ENCODE measurements around the gene FCAMR. TPM values are rescaled to one million over a fixed set of nuclear protein-coding genes. Genes with fewer than 3 reads are reported as not detected.

FCAMR gene, protein sequence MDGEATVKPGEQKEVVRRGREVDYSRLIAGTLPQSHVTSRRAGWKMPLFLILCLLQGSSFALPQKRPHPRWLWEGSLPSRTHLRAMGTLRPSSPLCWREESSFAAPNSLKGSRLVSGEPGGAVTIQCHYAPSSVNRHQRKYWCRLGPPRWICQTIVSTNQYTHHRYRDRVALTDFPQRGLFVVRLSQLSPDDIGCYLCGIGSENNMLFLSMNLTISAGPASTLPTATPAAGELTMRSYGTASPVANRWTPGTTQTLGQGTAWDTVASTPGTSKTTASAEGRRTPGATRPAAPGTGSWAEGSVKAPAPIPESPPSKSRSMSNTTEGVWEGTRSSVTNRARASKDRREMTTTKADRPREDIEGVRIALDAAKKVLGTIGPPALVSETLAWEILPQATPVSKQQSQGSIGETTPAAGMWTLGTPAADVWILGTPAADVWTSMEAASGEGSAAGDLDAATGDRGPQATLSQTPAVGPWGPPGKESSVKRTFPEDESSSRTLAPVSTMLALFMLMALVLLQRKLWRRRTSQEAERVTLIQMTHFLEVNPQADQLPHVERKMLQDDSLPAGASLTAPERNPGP
- total RNA-seq (2014; rRNA removed; shearing (Covaris generic)) = not detected in 2 replicates

DNA sequence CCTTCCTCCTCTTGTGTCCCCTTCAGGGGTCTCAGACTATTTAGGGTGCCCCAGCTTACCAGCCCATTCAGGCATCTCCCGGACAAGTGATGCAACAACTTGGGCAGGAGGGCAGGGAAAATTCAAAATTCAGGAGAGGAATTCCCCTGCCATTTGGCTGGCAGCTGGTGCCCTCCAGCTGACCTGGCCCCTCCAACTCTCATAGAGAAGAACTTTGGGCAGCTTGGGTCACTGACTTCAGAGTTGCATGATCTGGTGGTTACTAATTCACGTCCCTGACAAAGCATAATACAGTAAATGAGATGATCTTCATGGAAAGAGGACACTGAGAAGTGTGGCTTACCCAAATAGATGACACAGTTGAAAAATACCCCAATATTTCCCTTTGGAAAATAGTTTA, at the start of gene FCAMR:
TSS of gene FCAMR (minus strand) at position 15 of the 400 bp plus-strand sequence. CDS start 335 bp downstream, outside the sequence.
- no peak for DNase-seq
- H3K36me3 ChIP-seq (replicated peaks; ENCODE audit: control insufficient read depth, insufficient read depth, low read length) = no peaks in the 10 kb centered on the region
- no peak within 1 kb of the TSS for H3K4me3 ChIP-seq (ENCODE audit: insufficient read depth, low read depth, low read length)
- no peaks in the 10 kb centered on the region for H3K27me3 ChIP-seq (ENCODE audit: control insufficient read depth, insufficient read depth, low read length)

DNA sequence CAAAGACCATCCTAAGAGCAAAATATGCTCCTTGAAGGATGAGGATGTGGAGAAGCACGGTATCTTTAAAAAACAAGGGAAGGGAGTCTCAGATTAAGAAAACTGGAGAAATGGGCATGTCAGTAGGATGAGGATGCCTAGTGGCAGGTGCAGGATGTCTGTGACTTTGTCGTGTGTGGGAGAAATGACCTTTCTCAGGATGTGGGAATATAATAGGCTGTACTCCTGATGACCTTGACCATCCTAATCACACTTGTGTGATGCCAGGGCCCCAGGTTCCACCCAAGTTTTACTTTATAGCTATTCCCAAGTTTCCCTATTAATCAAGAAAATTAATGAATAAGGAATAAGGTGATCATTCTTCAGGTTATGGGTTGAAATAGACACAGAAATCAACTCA, 49.4 kb upstream of the FCAMR start:
- DNase-seq = no peak
- no peaks in the 10 kb centered on the region; the same call in 1 of the 2 replicates for H3K27me3 ChIP-seq (ENCODE audit: control insufficient read depth, insufficient read depth, low read length)
- H3K36me3 ChIP-seq (replicated peaks; ENCODE audit: control insufficient read depth, insufficient read depth, low read length) = no peaks in the 10 kb centered on the region
- H3K4me3 ChIP-seq (ENCODE audit: insufficient read depth, low read depth, low read length) = no peak overlapping the region

DNA sequence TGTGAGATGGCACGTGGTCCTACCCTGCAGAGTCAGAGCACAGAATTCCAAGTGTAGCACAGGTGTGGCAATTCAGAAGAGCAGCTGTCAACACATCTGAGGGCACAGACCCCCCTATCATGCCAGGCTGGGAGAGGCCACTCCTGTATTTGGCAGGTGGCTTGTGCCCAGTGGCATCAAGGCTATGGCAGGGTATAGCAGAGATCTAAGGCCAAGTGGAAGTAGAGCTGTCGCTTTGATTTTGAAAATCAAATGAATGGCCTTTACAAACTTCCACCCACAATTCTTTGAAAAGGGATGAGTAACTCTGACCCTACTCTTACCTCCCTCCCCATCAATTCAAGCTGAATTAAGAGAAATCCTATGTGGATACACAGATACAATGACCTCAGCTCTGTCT, 48.9 kb upstream of the FCAMR start:
- H3K27me3 ChIP-seq (ENCODE audit: control insufficient read depth, insufficient read depth, low read length) = no peaks in the 10 kb centered on the region; the same call in 1 of the 2 replicates

DNA sequence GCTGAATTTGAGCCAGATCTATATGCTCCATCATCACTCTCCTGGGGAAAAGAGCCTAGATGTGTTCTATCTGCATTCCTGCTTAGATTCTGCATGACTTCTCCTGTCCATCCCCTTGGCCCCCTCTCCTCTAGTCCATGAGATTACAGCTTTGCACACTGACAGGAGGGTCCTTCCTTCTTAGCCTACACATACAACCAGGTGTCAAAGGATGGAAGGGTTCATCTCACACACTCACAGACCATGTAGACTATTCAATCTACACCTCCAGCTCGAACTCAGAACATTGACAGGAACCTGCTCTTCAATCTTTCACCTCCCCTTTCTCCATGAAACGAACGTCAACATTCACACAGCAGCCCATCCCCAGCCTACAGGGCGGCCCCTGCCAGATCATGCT, 48.4 kb upstream of the FCAMR start:
- Histone ChIP-seq H3K27me3 (ENCODE audit: control insufficient read depth, insufficient read depth, low read length) (no peaks in the 10 kb centered on the region; the same call in 1 of the 2 replicates), H3K4me3 (ENCODE audit: insufficient read depth, low read depth, low read length) (no peak overlapping the region), H3K36me3 (replicated peaks; ENCODE audit: control insufficient read depth, insufficient read depth, low read length) (no peaks in the 10 kb centered on the region)
- no peak for DNase-seq

More for the DNA sequence above, 48.9 kb upstream of the FCAMR start:
- H3K36me3 ChIP-seq (replicated peaks; ENCODE audit: control insufficient read depth, insufficient read depth, low read length) = no peaks in the 10 kb centered on the region
- H3K4me3 ChIP-seq (ENCODE audit: insufficient read depth, low read depth, low read length) = no peak overlapping the region
- no peak for DNase-seq

DNA sequence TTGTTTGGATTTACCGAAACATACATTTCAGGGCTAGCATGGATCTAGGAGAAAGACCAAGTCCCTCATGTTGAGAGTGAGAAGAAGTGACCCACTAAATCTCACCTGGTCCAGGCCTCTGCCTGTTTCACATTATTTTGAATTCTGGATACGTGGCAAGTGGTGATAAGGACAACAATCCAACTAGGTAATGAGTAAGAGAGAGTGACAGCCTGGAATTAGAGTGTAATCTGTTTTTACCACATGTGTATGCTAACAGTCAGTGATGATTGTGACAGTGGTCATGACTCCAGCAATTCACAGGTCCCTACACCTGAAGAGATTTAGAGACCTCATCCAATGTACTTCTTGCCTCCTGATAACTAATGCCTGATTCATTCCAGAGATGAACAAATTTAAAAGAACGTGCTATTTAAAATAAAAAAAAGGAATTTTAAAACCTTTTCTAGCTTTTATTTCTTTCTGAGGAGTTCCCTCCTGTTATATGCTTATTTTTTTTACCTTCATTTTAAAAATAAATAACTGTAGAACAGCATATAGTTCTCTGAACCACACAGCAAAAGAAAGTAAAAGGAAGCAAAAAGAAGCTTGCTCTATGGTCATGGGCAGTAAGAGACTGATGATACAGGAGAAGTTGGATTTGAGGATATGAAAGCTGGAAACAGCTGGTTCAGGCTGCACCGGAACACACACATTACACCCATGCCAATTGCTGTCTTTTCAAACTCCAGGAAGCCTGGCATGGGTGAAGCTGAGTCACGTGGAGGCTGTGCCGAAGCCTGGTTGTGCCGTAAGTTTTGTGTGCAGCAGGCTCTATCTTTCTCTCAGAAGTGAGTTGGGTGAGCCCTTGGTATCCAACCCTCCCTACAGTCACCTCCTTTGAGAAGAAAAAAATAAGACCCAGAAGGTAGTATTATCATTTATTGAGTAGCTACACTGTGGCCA, 47.6 kb upstream of the FCAMR start:
- Histone ChIP-seq H3K36me3 (replicated peaks; ENCODE audit: control insufficient read depth, insufficient read depth, low read length) (no peaks in the 10 kb centered on the region), H3K27me3 (ENCODE audit: control insufficient read depth, insufficient read depth, low read length) (no peaks in the 10 kb centered on the region; the same call in 1 of the 2 replicates), H3K4me3 (ENCODE audit: insufficient read depth, low read depth, low read length) (no peak overlapping the region)
- DNase-seq = no peak

DNA sequence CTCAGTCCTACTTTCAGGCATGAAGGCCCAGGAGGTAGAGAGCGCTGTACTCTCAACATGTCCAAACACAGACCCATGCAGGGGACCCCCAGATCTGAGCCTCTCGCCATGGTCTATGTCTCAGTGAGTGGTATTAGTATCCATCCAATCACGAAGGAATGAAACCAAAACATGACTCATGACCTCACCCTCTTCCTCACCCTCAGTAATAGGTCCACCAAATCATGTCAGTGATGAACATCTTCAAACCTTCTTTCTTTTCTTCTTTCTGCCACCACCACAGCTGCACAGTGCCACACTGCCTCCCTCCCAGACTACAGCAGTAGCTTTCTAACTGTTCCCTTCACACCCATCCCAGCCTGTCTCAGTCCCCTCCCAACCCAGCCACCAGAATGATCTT, 45.5 kb upstream of the FCAMR start:
- Histone ChIP-seq H3K36me3 (replicated peaks; ENCODE audit: control insufficient read depth, insufficient read depth, low read length) (no peaks in the 10 kb centered on the region), H3K4me3 (ENCODE audit: insufficient read depth, low read depth, low read length) (no peak overlapping the region), H3K27me3 (ENCODE audit: control insufficient read depth, insufficient read depth, low read length) (no peaks in the 10 kb centered on the region; the same call in 1 of the 2 replicates)
- no peak for DNase-seq

DNA sequence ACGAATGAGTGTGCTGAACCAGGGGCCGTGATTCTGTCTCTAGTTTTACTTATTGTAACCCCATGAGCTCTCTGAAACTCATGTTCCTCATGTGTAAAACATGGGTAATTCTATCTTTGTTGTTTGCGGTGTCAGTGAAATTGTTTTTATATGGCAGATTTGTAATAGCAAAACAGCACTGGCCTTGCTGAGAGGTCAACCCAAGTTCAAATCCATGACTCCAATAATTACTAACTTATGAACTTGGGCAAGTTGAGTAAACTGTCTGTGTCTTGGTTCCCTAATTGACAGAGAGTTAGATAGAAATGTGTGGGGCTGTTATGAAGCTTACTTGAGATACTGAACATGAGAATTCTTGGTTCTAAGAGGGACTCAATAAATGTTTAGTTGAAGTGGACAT, 44.5 kb upstream of the FCAMR start:
- no peaks in the 10 kb centered on the region; the same call in 1 of the 2 replicates for H3K27me3 ChIP-seq (ENCODE audit: control insufficient read depth, insufficient read depth, low read length)
- no peaks in the 10 kb centered on the region for H3K36me3 ChIP-seq (replicated peaks; ENCODE audit: control insufficient read depth, insufficient read depth, low read length)
- H3K4me3 ChIP-seq (ENCODE audit: insufficient read depth, low read depth, low read length) = no peak overlapping the region
- no peak for DNase-seq

DNA sequence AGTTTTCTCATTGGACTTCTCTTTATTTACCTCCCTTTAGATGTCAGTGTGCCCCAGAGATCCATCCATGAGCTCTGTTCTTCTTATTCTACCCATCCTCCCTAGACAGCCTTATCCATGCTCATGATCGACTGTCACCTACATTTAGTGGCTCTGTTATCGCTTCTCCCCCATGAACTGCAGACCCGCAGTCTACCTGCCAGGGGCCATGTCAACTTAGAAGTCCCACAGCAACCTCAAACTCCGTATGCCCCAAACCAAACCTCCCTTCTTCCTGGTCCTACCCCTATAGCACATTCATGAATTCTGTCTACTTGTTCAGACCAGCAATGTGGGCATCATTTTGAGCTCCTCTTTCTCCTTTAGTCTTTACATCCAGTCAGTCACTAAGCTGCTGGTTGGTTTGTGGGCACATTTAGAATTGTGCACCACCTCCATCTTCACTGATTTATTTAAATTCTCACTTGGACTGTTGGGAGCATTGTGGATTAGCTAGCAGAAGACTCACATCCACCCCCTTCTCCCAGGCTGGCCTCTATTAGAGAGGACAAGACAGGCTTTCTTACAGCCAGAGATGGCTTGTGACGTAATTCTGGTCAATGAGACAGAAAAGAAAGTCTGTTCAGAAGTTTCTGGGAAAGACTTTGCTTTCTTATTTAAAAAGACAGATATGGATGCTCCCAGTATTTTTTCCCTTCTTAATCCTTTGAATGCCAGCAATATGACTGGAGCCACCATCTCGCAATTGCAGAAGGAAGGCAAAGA, 43.2 kb upstream of the FCAMR start:
- no peak for DNase-seq
- Histone ChIP-seq H3K36me3 (replicated peaks; ENCODE audit: control insufficient read depth, insufficient read depth, low read length) (no peaks in the 10 kb centered on the region), H3K27me3 (ENCODE audit: control insufficient read depth, insufficient read depth, low read length) (no peaks in the 10 kb centered on the region; the same call in 1 of the 2 replicates), H3K4me3 (ENCODE audit: insufficient read depth, low read depth, low read length) (no peak overlapping the region)

DNA sequence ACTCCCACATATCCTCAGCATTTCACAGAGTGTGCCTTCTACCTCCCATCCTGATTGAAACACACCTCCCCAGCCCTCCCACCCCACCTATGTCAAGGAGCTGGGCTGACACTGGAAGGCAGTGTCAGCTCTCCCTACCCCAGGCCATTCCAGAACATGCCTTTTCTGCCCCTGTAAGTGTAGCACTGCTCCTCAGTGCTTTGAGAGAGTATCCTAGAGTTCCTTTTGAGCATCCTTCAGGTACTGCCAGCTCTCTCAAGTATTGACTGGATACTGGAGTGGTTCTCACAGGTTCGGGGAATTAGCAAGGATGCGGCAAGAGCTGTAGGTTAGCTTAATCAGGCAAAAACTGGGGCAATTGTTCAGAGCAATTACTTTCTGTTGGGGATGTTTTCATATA, 40.5 kb upstream of the FCAMR start:
- Histone ChIP-seq H3K4me3 (ENCODE audit: insufficient read depth, low read depth, low read length) (no peak overlapping the region), H3K36me3 (replicated peaks; ENCODE audit: control insufficient read depth, insufficient read depth, low read length) (no peaks in the 10 kb centered on the region), H3K27me3 (ENCODE audit: control insufficient read depth, insufficient read depth, low read length) (no peaks in the 10 kb centered on the region; the same call in 1 of the 2 replicates)
- no peak for DNase-seq

DNA sequence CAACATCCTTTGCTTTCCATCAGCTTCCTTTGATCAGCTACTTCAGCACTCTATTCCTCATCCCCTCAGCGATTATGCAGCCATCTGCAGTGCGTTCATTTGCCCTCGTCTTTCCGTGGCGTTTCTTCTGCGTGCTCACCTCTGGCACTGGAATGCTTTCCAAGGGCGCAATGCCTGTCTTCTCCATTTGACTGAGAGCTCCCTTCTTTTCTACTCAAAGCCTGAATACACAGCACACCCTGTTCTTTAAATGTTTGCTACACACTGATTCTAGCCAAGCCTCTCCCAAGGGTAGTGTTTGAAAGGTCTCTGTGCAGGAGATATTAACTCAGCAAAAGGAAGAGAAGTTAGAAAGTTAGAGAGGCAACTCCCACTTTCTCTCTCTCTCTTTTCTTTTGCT, 39.7 kb upstream of the FCAMR start:
- Histone ChIP-seq H3K36me3 (replicated peaks; ENCODE audit: control insufficient read depth, insufficient read depth, low read length) (no peaks in the 10 kb centered on the region), H3K27me3 (ENCODE audit: control insufficient read depth, insufficient read depth, low read length) (no peaks in the 10 kb centered on the region; the same call in 1 of the 2 replicates), H3K4me3 (ENCODE audit: insufficient read depth, low read depth, low read length) (no peak overlapping the region)
- no peak for DNase-seq

DNA sequence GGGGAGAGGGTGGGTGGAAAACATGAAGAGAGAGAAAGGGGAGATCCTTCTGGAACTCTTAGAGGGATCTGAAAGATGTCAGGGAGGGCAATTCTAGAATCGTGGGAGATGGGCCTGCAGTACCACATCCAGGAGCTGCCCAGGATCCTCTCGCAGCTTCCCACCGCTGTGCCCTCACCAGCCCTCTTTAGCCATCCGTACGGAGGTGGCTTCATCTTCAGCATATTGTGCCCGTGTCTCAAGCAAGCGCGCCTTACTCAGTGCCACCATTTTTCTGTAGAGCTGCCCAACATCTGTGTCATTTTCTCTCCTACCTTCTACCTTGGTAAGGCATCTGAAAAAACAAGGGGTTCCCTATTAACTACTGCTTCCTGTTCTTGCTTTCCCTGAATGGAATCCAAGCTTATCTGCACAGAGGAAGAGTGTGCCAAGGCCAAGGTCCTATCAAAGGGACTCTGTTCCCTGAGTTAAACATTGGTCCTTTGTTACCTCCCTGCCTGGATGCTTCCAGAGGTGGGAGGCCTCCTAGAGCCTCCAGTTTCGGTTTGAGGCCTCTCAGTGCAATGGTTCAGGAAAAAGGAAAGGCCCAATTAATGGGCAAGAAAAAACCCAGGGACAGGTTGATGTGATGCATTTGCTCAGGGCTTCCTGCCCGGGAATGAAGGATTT, 39.1 kb upstream of the FCAMR start:
- Histone ChIP-seq H3K27me3 (ENCODE audit: control insufficient read depth, insufficient read depth, low read length) (no peaks in the 10 kb centered on the region; the same call in 1 of the 2 replicates), H3K4me3 (ENCODE audit: insufficient read depth, low read depth, low read length) (no peak overlapping the region), H3K36me3 (replicated peaks; ENCODE audit: control insufficient read depth, insufficient read depth, low read length) (no peaks in the 10 kb centered on the region)
- no peak for DNase-seq

DNA sequence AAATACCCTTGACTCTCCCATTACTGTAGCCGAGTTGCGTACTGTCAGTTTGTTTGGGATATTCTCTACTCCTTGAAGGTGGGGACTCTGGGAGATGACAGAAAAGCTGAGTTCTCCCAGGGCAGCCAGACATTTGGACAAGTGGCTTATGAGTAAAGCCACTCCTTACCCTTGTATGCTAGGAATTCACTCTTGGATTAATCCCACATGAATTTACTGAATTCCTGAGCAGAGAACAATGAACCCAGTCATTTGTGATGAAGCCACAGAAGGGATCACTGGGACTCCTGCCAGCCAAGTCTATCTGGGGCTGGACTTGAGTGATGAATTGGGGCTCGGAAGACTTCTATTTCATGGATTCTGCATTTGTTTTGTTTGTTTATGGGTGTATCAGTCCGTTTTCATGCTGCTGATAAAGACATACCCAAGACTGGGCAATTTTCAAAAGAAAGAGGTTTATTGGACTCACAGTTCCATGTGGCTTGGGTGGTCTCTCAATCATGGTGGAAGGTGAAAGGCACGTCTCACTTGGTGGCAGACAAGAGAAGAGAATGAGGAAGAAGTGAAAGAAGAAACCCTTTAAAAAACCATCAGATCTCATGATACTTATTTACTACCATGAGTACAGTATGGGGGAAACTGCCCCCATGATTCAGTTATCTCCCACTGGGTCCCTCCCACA, 37.2 kb upstream of the FCAMR start:
- Histone ChIP-seq H3K4me3 (ENCODE audit: insufficient read depth, low read depth, low read length) (no peak overlapping the region), H3K27me3 (ENCODE audit: control insufficient read depth, insufficient read depth, low read length) (no peaks in the 10 kb centered on the region; the same call in 1 of the 2 replicates), H3K36me3 (replicated peaks; ENCODE audit: control insufficient read depth, insufficient read depth, low read length) (no peaks in the 10 kb centered on the region)
- DNase-seq = no peak

DNA sequence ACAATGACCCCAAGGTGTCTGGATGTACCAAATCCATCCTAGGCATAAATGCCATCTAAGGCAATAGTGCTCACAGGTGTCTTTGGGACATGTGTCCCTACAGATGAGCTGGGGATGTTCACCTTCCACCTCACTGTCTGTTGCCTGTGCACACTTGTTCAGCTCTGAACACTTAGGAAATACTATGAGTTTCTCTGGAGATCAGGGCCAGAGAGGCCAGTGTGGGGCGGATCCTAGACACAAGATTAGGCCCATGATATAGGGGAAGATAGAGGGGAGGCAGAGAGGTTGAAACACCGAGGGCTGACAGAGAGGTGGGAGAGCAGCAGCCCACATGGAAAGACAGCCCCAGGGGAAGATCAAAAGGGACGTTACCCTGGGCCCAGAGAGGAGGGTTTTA, 36.7 kb upstream of the FCAMR start:
- no peaks in the 10 kb centered on the region; the same call in 1 of the 2 replicates for H3K27me3 ChIP-seq (ENCODE audit: control insufficient read depth, insufficient read depth, low read length)
- H3K36me3 ChIP-seq (replicated peaks; ENCODE audit: control insufficient read depth, insufficient read depth, low read length) = no peaks in the 10 kb centered on the region
- no peak for DNase-seq
- no peak overlapping the region for H3K4me3 ChIP-seq (ENCODE audit: insufficient read depth, low read depth, low read length)

Data from H7 (cell line).